Right atrium auricular region (tissue), 2 donors: ENCODE measurements around the gene ST6GALNAC3. TPM values are rescaled to one million over a fixed set of nuclear protein-coding genes. Genes with fewer than 3 reads are reported as not detected.
A peak's percentile ranks its signal among the peaks of the same experiment; 100 is the strongest.

Source experiments
- DNase-seq: peaks from one replicate; pipeline ENCODE4 v3.0.0-alpha.2; 2019; ENCODE audit warnings: low spot score
- H3K27ac ChIP-seq, 2 donors: fragments of 200-600 bp; sonication (generic); 1 replicate in 1 of 2; 2 replicates in 1 of 2; pipeline ENCODE4 v1.5.1; 2016 to 2019
- H3K27me3 ChIP-seq, 2 donors: fragments of 200-600 bp; sonication (generic); one replicate each; pipeline versions ENCODE4 v1.5.1 to v1.6.0; 2017 to 2019
- H3K36me3 ChIP-seq: fragments of 200-600 bp; sonication (generic); one replicate; pipeline ENCODE4 v1.5.1; 2016
- H3K4me1 ChIP-seq, 2 donors: fragments of 200-600 bp; sonication (generic); one replicate each; pipeline versions ENCODE4 v1.5.1 to v1.6.0; 2017 to 2019
- H3K4me3 ChIP-seq, 2 donors: fragments of 200-600 bp; sonication (generic); 1 replicate in 1 of 2; 2 replicates in 1 of 2; pipeline ENCODE4 v1.5.1; 2017 to 2019; ENCODE audit warnings: mild to moderate bottlenecking in 1 of 2, moderate library complexity in 1 of 2
- H3K9me3 ChIP-seq, 2 donors: fragments of 200-600 bp; sonication (generic); one replicate each; pipeline ENCODE4 v1.5.1; 2019
- total RNA-seq, 2 donors: library from RNA; depleted of rRNA; stranded (reverse); fragments of >200 nt; gene quantifications; one replicate each; pipeline ENCODE4 v1.1.0, GENCODE V29; 2016
- TF ChIP-seq, protein P1 (sequence below), 2 donors: fragments of 200-600 bp; sonication (generic); IDR thresholded peaks; one replicate each; pipeline ENCODE4 v1.5.1; 2019; ENCODE audit warnings: antibody characterized with exemption in 2 of 2

ST6GALNAC3 gene
- total RNA-seq, 2 donors from 2014 or later = 6.8 to 9.3 TPM

GRCh38 chr1:76075188-76075489 is 593 bp downstream of the ST6GALNAC3 start:
- peaks cover 0 to 7% of the 10 kb centered on the region in 2 donors for H3K4me1 ChIP-seq
- no peak for DNase-seq
- peak overlapping the region; percentile 66 to 68 for H3K27ac ChIP-seq

DNA sequence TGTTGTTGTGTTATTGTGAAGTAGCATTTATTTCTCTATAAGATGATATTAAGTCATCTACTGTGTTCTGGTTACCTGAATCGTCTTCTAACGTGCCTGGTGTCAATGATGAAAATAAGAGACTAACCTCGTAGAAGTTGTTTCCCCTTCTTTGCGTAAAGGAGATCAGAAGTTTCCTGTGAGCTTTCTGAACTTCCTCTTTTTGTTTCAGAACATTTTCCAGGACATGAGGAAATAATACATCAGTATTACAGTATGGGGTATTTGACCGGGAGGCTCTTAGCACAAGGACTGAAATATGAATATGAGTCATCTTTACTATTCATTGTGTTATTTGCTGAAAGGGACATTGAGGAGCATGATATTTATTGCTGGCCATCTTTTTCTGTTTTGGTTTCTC is 1.3 kb downstream of the ST6GALNAC3 start:
- no peak for DNase-seq
- H3K4me3 ChIP-seq = peak overlapping the region; percentile 52 to 62
- H3K27ac ChIP-seq = peak overlapping the region; percentile 66 to 68
- H3K9me3 ChIP-seq = no peaks in the 10 kb centered on the region
- H3K4me1 ChIP-seq = peaks cover 0 to 7% of the 10 kb centered on the region in 2 donors
- TF ChIP-seq, protein P1, sequence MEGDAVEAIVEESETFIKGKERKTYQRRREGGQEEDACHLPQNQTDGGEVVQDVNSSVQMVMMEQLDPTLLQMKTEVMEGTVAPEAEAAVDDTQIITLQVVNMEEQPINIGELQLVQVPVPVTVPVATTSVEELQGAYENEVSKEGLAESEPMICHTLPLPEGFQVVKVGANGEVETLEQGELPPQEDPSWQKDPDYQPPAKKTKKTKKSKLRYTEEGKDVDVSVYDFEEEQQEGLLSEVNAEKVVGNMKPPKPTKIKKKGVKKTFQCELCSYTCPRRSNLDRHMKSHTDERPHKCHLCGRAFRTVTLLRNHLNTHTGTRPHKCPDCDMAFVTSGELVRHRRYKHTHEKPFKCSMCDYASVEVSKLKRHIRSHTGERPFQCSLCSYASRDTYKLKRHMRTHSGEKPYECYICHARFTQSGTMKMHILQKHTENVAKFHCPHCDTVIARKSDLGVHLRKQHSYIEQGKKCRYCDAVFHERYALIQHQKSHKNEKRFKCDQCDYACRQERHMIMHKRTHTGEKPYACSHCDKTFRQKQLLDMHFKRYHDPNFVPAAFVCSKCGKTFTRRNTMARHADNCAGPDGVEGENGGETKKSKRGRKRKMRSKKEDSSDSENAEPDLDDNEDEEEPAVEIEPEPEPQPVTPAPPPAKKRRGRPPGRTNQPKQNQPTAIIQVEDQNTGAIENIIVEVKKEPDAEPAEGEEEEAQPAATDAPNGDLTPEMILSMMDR (IDR thresholded peaks at IDR 0.05) = no peak
- no peaks in the 10 kb centered on the region for H3K27me3 ChIP-seq
- no peaks in the 10 kb centered on the region for H3K36me3 ChIP-seq

More at GRCh38 chr1:76075188-76075489, 593 bp downstream of the ST6GALNAC3 start:
- peak overlapping the region; percentile 52 to 62 for H3K4me3 ChIP-seq
- H3K27me3 ChIP-seq = no peaks in the 10 kb centered on the region
- TF ChIP-seq, protein P1 (IDR thresholded peaks at IDR 0.05) = no peak
- H3K9me3 ChIP-seq = no peaks in the 10 kb centered on the region
- no peaks in the 10 kb centered on the region for H3K36me3 ChIP-seq

DNA sequence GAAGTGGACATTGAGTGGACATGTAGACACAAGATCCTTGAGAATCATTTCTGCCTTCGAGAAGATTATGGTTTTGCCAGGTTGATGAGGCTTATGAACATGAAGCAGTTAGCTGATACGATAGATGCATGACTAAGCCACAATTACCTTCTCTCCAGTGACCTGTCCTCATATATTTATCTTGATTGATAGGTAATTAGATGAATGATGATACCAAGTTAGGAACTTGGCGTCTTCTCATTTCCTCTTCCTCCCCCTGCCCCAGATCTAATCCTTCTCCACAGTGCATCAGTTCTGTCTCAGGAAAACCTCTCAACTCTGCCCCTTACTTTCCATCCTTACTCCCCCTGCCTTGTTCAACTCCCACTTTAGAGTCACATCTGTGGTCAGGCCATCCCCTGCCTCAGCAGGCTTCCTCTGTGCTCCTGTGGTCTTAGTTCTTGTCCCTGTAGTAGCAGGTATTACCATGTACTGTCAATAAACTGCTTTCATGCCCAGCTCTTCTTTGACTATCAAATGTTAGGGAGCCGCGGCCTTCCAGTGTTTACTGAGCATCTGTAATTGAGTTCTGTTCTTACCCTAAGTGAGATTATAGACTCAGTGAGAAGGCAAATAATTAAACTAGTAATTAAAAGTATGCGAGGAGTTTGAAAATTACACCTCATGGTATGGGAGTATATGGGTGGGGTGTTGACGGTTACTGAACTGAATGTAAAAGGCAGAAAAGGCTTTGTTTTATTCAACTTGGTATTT is 5.1 kb downstream of the ST6GALNAC3 start:
- H3K4me3 ChIP-seq = no peak overlapping the region
- DNase-seq = no peak
- TF ChIP-seq, protein P1 (IDR thresholded peaks at IDR 0.05) = no peak

GRCh38 chr1:76080552-76081079 is 6.1 kb downstream of the ST6GALNAC3 start:
- Histone ChIP-seq H3K9me3 (no peaks in the 10 kb centered on the region), H3K27ac (no peak overlapping the region), H3K27me3 (no peaks in the 10 kb centered on the region), H3K4me3 (no peak overlapping the region), H3K4me1 (no peaks in the 10 kb centered on the region), H3K36me3 (no peaks in the 10 kb centered on the region)
- TF ChIP-seq, protein P1 (IDR thresholded peaks at IDR 0.05) = no peak
- no peak for DNase-seq

More for the DNA sequence above, 5.1 kb downstream of the ST6GALNAC3 start:
- H3K27ac ChIP-seq = no peak overlapping the region
- no peaks in the 10 kb centered on the region for H3K9me3 ChIP-seq
- no peaks in the 10 kb centered on the region for H3K27me3 ChIP-seq
- no peaks in the 10 kb centered on the region for H3K36me3 ChIP-seq
- H3K4me1 ChIP-seq = no peaks in the 10 kb centered on the region

DNA sequence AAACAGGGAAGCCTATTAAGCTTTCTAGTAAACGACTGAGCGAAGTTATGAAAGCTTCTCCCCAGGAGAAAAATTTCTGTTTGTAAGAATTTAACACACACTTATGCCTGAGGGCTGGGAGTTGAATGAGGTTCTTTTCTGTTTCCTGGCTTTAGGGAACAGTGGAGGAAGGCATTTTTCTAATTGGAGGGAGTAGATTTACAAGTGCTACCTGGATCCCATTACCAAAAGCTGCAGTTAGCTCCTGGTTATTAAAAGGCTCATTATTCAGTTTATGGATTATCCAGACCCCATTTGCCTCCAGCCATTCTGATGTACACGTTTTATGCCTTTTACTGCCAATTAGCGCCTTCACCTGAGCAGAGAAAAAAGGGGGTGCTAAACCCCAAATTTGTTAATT is 7.5 kb downstream of the ST6GALNAC3 start:
- H3K27ac ChIP-seq = no peak overlapping the region
- no peaks in the 10 kb centered on the region for H3K27me3 ChIP-seq
- TF ChIP-seq, protein P1 (IDR thresholded peaks at IDR 0.05) = no peak

More for the DNA sequence above, 7.5 kb downstream of the ST6GALNAC3 start:
- H3K4me3 ChIP-seq = no peak overlapping the region
- H3K36me3 ChIP-seq = no peaks in the 10 kb centered on the region
- peaks cover 0 to 5% of the 10 kb centered on the region in 2 donors for H3K4me1 ChIP-seq
- no peaks in the 10 kb centered on the region for H3K9me3 ChIP-seq
- no peak for DNase-seq
